Measurements from ENCODE around the gene RPL3.

GRCh38 chr22:39360242-39360641 is 40.8 kb upstream of the RPL3 start:
- TF ChIP-seq NR2C2 (CRISPR knock-in tag; IDR thresholded peaks at IDR 0.05) (no peak), ZBTB43 (CRISPR knock-in tag; IDR thresholded peaks at IDR 0.05) (no peak), ATF3 (CRISPR knock-in tag; conservative IDR thresholded peaks at IDR 0.05) (no peak), USF1 (CRISPR knock-in tag; IDR thresholded peaks at IDR 0.05) (no peak), OVOL2 (CRISPR knock-in tag; IDR thresholded peaks at IDR 0.05; ENCODE audit: borderline replicate concordance) (no peak), HMGA2 (CRISPR knock-in tag; IDR thresholded peaks at IDR 0.05) (no peak), ZNF138 (CRISPR knock-in tag; conservative IDR thresholded peaks at IDR 0.05) (no peak), GABPB1 (CRISPR knock-in tag; IDR thresholded peaks at IDR 0.05) (no peak), ATF2 (CRISPR knock-in tag; IDR thresholded peaks at IDR 0.05; ENCODE audit: borderline replicate concordance, low read depth) (no peak), MAX (CRISPR knock-in tag; IDR thresholded peaks at IDR 0.05) (no peak)
- TF ChIP-seq, protein P1, sequence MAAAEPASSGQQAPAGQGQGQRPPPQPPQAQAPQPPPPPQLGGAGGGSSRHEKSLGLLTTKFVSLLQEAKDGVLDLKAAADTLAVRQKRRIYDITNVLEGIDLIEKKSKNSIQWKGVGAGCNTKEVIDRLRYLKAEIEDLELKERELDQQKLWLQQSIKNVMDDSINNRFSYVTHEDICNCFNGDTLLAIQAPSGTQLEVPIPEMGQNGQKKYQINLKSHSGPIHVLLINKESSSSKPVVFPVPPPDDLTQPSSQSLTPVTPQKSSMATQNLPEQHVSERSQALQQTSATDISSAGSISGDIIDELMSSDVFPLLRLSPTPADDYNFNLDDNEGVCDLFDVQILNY (CRISPR knock-in tag; IDR thresholded peaks at IDR 0.05) = no peak
- TF ChIP-seq, protein P2, sequence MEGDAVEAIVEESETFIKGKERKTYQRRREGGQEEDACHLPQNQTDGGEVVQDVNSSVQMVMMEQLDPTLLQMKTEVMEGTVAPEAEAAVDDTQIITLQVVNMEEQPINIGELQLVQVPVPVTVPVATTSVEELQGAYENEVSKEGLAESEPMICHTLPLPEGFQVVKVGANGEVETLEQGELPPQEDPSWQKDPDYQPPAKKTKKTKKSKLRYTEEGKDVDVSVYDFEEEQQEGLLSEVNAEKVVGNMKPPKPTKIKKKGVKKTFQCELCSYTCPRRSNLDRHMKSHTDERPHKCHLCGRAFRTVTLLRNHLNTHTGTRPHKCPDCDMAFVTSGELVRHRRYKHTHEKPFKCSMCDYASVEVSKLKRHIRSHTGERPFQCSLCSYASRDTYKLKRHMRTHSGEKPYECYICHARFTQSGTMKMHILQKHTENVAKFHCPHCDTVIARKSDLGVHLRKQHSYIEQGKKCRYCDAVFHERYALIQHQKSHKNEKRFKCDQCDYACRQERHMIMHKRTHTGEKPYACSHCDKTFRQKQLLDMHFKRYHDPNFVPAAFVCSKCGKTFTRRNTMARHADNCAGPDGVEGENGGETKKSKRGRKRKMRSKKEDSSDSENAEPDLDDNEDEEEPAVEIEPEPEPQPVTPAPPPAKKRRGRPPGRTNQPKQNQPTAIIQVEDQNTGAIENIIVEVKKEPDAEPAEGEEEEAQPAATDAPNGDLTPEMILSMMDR (IDR thresholded peaks at IDR 0.05) = no peak
- TF ChIP-seq, protein P3, sequence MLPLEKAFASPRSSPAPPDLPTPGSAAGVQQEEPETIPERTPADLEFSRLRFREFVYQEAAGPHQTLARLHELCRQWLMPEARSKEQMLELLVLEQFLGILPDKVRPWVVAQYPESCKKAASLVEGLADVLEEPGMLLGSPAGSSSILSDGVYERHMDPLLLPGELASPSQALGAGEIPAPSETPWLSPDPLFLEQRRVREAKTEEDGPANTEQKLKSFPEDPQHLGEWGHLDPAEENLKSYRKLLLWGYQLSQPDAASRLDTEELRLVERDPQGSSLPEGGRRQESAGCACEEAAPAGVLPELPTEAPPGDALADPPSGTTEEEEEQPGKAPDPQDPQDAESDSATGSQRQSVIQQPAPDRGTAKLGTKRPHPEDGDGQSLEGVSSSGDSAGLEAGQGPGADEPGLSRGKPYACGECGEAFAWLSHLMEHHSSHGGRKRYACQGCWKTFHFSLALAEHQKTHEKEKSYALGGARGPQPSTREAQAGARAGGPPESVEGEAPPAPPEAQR (CRISPR knock-in tag; IDR thresholded peaks at IDR 0.05) = no peak
